ENCODE data around the gene C2orf49.

C2orf49 gene

DNA sequence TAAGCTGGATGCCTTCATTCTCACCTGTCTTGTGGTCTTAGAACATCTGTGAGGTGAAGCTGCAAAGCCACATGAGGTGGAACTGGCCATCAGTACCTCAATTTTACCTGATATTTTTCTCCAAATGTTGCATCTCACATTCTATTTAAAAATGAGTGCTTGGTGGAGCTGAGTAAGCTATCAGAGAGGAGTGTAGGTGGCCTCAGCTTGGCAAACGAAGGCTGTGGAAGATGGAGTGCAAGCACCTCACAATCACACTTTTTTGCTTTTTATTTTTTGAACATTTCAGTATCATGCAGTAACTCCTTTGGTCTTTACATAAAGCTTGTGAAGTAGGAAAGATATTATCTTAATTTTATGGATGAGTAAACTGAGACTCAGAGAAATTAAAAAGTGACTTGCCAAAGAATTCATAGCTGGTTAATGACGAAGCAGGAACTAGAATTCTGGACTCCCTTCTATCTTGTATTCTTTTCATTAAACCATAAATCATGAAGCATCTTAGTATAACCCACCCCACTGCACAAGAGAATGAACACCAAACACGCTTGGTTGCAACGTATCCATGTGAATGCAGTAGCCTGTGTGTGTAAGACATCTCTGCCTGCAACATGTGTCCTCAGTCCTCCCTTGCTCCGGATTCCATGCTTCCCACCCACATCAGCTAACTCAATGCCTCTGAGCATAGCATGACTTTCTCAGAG is 27.2 kb downstream of the C2orf49 start:
- DNase-seq = no peak

DNA sequence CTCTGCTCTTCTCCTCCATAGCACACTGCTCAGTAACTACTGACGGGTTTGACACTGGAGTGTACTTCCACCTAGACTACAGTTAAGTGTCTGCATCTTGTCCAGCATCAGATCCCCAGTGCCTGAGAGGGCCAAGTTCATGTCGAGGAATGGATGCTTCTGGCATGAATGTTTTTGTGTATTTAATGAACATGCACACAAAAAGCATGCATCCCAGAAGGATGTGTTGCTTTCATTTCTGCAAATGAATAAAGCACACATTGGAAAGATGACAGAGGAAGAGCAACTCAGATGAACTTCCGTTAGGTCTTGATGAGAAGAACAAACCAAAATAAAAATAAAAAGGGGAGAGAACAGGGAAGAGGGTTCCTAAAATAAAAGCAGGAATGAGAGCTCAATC is 27.9 kb downstream of the C2orf49 start:
- DNase-seq = no peak

DNA sequence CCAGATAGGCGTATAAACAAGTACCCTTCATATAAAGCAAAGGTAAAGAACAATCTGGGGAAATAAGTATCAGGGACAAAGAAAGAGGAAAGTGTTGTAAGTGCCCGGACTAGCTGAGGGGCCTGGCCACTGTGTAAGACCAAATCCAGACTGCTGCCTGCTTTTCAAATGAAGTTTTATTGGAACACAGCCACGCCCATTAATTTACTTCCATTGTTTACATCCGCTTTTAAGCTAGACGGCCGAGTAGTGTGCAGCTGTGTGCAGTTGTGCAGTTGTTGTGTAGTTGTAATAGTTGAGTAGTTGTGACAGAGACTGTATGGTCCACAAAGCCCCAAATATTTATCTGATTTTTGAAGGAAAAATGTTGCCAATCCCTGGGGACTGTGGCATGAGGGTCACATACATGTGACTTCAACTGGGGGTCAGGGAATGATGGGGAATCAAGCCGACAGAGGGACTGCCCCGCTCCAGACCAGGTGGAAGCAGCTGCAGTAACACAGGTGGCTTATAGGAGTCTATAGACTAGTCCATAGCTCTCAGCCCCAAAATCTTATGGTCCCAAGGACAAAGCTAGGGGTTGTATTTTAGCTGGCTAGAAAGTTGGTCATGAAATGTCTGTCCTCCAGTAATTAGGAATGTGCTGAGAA is 31.5 kb downstream of the C2orf49 start:
- no peak for DNase-seq

DNA sequence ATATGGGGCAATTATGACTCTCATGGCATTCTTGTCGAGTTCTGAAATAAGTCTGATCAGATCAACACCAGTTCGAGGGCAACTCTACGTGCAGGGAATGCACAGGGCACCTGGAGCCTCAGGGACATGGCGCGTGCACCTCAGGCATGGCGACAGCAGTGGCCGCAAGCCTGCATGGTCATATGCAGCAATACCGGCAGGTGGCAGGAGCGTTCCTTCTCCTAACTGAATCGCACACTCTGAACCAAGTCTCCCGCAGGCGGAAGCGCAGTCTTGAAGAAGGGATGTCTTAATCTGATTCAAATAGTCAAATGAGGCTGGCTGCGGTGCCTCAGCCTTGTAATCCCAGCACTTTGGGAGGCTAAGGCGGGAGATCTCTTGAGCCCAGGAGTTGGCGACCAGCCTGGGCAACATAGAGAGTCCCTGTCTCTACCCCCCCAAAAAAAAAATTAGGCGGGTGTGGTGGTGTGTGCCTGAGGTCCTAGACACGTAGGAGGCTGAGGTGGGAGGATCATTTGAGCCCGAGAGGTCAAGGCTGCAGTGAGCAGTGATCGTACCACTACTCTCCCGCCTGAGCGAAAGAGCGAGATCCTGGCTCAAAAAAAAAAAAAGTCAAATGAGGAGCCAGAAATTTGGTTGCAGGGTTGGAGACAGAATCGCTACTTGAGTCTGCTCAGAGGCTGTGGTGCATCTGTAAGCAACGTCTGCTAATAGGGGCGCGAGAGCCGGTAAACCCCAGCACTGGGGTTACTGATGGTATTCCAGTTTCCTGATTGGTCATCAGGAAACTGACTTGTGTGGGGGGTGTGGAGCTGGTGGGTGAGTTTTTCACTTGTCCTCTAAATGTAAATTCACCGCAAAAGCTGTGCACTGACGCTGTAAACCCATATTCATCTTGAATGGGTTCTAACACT is 32.7 kb downstream of the C2orf49 start:
- DNase-seq = peak; percentile 80

DNA sequence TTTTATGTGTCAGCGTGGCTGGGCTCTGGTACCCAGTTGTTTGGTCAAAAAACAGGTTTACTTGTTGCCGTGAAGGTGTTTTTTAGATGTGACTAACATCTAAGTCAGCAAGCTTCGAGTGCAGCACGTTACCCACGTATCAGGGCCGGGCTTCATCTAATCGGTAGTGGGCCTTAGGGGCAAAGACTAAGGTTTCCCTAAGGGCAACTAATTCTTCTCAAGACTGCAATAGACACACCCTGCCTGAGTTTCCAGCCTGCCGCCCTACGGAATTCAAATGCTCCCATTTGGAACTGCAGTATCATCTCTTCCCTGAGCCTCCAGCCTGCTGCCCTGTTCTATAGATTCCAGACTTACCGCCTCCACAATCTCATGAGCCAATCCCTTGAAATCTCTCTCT is 33.8 kb downstream of the C2orf49 start:
- no peak for DNase-seq

DNA sequence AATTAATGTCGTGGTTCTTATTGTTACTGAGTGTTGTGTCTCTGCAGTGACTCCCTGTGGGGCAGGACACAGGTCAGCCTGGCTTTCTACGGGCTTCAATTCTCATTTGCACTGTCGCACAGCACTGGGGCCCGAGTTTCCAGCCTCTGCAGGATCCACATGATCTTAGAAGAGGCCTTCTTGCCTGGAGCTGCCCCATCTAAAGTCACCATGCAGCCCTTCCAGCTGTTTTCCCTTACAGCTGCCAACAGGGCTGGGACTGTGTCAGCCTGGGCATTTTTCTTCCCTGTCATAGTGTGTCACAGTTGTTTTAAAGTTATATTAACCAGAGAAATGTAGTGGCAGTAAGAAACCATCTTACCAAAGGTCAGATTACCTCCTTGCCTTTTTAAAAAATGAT is 34.5 kb downstream of the C2orf49 start:
- DNase-seq = no peak

DNA sequence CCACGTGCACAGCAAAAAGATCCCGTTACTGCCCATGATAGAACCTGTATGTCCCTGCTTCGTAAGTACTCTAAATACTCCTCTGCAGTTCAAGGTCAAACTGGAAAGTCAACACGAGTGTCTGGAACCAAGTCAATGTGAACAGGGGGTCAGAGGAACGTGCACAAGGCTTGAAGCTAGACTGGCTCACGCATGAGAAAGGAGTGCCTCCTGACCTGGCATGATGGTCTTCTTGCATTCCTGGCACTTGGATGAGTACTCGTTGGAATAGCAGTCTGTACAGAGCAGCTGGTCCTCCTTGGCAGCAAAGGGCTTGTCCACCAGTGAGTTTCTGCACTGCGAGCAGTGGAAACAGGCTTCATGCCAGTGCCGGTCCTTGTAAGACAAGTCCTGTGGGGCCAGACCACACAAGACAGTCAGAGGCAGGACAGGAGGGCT is 36.0 kb downstream of the C2orf49 start:
- DNase-seq = no peak

DNA sequence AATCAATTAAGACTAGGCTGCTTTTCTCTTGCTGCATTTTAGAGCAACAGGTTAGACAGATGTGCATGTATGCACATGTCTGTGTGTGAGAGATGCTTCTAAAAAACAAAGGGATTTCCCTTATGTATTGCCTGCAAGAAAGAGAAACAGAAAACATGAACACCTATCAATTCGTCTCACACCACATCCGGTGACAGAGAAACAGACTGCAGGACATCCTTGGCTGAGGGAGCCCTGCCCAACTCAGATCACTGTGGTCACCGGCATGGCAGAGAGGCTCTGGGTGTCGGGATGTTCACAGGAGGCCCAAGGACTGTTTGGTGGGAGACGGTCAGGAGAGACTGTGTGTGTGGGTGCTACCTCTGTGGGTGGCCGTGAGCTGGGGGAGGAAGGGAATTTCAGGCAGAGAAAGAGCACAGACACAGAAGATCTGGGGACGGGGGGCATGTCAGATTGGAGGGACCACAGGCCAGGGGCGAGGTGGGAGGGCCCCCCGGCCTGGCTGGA is 36.6 kb downstream of the C2orf49 start:
- DNase-seq = no peak

DNA sequence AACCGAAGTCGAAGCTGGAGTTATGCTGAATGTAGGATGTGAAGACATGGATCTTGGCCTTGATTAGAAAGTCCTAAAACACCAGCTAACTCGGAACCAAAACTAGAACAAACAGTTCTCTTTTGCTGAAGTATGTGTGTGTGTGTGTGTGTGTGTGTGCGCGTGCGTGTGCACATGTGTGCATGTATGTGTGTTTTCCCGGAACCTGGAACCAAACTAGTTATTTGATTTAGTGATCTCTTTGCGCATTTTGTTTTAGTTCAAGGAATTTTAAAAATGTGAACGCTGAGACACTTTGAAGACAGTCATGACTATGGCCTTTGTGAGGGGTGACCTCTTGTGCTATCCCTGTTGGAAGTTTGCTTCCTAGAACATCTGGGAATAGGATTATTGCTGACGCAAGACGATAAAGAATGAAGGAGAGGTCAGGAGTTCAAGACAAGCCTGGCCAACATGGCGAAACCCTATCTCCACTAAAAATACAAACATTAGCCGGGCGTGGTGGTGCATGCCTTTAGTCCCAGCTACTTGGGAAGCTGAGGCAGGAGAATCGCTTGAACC is 37.7 kb downstream of the C2orf49 start:
- DNase-seq = no peak

DNA sequence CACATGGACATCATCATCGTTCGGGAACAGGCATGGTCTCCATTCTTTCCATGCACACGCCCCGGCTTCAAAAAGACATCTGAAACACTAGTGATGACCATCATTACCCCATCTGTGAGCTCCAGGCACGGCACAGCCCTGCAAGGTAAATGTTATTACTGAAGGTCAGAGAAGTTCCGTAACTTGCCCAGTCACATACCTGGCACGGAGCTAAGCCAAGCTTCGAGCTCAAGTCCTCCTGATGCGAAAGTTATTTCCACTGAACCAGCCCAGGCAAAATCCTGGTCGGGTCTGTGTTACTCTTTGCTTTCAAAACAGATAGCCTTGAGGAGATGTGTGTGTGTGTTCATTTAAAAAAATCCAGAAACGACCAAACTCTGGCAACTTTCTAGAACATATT is 38.7 kb downstream of the C2orf49 start:
- no peak for DNase-seq

DNA sequence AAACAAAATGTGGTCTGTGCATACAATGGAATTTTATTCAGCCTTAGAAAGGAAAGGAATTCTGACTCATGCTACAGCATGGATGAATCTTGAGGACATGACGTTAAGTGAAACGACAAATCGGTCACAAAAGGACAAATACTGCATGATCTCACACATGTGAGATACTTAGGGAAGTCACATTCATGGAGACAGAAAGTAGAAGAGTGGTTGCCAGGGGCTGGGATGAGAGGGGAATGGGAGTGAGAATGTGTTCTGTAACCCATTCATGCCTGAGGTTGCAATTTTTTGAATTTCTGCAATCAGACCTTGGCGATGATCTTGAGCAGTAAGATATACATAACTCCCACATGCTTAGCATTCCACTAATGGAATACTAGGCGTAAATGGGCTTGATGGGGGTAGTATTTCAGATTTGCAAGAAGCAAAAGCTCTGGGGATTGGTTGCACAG is 39.5 kb downstream of the C2orf49 start:
- no peak for DNase-seq

DNA sequence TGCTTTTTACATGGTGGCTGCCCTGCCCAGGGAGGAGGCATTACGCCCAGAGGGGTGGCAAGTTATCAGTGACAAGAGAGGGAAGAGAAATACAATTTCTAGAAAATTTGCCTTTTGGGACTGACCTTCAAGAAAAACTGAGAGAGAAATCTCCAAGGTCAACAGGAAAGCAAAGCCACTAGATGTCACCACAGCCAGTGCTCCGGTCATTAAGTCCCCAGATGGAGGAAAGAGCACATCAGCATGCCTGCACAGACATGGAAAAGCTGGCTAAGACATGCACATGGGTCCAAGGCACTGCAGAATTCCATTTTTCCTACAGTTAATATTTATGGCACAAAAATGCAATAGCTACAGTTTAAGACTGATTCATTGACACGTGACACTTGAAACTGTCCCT is 40.5 kb downstream of the C2orf49 start:
- no peak for DNase-seq

DNA sequence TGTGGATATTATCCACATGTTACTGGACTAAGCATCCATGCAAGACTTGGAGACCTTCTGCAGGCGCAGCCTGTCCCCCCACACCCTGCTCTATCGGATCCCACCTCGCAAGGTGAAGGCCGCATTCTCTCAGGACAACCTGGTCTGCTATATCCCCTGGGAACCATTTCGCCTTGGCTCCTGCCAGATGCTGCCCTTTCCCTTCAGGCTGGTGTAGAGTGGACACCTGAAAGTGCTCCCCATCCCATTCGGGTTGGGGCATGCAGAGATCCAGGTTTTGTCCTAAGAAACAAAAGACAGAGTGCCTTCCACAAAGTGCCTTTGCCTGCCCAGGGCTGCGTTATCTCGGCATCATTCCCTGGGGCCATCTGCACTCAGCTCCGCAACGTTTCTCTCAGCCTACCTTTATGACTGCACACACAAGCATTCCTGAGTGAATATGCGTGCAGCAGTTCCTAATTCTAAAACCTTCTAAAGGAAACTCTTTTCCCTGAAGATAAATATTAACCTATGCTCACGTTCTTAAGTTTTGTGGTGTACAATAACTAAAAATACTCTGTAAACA is 41.0 kb downstream of the C2orf49 start:
- DNase-seq = no peak

DNA sequence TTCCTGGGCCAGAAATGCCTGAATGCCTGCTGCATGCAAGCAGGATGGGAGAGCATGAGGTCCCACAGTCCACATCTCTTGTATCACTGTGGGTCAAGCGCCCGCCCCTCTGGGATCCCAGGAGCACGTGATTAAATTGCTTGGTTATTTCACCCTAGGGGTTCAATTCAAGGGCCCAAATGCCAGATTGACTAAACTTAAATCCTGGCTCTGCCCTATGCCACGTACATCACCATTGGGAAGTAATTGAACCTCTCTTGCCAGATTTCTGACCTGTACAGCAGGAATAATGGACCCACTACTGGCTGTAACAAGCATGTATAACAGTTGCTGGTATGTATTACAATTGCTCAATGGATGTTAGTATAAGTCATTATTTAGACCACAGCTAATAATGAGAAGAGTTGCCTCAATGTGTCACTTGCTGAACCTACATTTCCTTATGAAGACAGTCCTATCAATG is 41.6 kb downstream of the C2orf49 start:
- no peak for DNase-seq

DNA sequence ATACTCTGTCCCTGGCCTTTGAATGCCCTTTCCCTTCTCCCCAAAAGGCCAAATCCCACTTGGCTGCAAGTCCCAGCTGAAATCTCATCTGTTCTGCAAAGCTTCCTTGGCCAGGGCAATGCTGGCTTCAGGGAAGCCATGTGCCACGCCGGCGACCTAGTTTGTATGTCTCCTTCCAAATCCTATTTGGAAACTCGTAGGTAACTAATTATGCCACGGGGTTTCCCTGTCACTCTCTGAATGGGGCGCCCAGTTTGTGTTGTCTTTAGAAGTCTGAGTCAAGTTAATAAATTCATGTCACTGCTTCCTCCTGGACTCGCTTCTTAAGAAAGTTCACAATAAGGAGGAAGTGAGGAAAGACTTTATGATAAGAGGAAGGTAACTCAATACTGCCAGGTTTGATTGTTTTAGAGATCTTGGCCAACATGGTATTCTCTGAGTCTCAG is 42.4 kb downstream of the C2orf49 start:
- DNase-seq = no peak

DNA sequence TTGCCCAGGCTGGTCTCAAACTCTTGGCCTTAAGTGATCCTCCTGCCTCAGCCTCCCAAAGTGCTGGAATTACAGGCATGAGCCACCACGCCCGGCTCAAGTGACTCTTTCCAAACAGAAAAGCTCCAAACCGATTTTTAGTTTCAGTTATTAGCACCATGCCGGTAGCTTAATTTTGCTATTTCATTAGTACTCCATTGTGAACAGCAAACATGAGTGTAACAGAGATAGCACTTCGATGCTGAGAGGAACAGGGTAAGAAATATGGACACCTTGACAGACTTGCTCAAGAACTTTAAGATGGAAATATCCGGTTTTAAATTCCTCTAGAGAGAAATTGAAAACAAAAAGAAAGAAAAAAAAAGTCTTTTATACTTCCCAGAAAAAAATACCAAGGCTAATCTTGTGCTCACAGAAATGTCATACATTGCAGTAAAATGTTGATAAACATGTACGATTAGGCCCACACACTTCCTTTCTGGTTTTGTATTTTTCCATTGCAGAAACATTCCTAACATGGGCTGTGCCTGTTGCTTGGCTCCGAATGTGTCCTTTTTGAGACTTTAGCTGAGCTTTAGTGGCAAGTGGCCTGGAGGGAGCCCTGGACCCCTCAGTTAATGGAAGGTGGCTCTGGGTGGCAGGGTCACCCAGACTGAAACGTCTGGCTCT is 43.2 kb downstream of the C2orf49 start:
- DNase-seq = no peak

DNA sequence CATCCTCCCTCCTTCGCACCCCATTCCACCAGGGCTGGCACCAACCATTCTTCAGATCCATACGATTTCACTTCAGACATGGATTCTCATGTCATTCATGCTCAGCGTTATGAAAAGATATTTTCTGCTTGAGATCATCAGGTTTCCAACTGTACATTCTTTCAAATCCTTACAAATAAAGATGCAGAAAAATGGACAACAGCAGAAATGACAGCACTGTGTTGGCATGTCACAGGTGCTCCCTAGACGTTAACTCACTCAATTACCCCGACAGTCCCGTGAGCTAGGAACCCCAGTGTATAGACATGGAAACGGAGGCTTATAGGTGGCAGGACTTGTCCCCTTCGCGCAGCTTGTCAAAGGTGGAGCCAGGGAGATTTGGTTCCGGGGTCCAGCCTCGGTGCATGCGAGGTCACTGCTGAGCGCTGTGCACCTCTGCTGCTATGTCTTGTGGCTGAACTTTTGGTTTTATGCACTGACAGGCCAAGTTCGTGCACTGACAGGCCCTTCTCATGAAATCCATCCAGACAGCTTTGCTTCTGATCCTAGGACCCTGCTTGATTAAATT is 43.8 kb downstream of the C2orf49 start:
- no peak for DNase-seq

DNA sequence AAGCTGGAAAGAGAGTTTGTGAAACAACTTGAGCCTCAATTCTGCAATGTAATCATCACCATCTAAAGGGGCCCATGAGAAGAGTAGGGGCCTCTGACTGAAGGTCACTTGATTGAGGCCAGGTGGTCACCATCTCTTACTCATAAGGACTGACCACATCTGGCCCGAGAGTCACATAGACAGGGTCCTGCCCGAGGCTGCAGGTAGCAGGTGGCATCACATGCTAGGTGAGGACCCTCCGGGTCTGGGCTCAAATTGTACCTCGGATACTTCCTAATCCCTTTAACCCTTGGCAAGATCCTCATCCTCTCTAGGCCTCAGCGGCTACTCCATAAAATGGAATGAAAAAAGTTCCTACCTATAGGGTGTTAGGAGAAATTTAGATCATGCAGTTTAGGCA is 44.8 kb downstream of the C2orf49 start:
- DNase-seq = no peak

DNA sequence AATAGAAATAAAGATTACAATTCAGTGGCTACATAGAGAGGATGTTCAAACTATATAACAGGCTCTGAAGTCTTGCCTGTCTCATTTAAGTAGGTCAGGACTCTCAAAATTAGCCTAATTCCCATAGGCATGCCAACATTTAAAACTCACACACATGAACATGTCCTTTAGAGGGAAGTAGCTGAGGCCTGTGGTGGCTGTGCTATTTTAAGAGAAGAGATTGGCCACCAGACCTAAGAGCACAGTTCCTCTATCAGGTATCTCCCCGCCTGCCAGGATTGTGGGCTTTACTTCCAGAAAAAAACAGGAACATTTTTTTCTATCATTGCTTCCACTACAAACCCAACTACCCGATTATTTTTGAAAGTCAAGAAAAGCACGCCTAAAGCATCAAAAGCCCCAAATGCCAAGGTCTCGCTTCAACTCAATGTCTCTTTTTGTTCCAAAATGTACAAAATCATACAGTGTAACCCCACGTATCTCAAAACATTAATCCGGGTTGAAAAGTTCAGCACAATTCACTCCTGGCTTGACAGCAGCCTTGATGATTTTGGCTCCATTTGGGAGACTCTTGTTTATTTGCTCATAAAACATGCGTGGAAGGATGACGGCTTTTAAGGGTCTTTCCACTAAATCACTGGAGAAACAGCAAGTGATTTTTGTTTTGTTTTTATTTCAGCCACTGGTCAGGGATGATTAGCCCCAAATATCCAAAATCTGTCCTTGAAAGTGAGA is 46.3 kb downstream of the C2orf49 start:
- no peak for DNase-seq

DNA sequence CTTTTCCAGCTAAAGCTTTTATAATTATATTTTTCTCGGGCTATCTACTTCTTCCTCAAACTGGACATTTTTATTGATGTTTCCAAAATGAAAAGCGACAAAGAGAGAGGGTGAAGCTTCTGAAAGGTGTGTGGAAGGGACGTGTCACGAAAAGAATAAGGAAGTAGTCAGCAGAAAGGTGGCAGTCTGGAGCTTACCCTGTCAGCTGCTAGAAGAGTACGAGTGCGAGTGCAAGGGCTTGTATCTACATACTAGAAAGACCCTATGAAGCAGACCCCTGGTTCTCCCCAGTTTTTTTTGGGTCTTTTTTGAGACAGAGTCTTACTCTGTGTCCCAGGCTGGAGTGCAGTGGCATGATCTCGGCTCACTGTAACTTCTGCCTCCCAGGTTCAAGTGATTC is 46.9 kb downstream of the C2orf49 start:
- no peak for DNase-seq

DNA sequence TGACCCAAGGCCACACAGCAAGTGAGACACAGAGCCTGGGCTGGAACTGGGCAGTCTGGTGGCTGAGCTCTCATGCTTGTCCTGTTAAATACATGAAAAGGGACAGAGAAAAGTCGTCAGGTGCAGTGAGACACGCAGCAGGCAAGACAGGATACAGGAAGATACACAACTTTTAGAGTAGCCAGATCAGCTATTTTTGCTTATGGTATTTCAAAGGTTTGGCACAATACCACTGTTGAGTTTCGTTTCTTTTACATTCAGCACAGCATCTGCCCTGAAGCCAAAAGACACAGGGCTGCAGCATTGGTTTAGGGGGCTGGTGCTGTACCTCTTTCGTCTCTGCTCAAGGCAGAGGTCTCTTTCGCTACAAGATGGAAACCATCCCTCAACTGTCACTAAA is 47.5 kb downstream of the C2orf49 start:
- no peak for DNase-seq

Measured in CD4-positive, alpha-beta T cell treated with Interleukin-15 for 1 hour (primary cell).